ENCODE data around the gene DGKB.

The DGKB gene

GRCh38 chr7:14507617-14508016 lies 394.9 kb downstream of the DGKB start:
- peak; percentile 4 for DNase-seq (ENCODE audit: extremely low read depth, low read depth)
- no peak for TF ChIP-seq CTCF (IDR thresholded peaks at IDR 0.05; ENCODE audit: low read depth, low read length)

- DNase-seq (ENCODE audit: extremely low read depth, low read depth) = no peak
- no peak for TF ChIP-seq CTCF (IDR thresholded peaks at IDR 0.05; ENCODE audit: low read depth, low read length)
Measured at GRCh38 chr7:14505906-14506305, 396.6 kb downstream of the DGKB start.

- no peak for DNase-seq (ENCODE audit: extremely low read depth, low read depth)
- TF ChIP-seq CTCF (IDR thresholded peaks at IDR 0.05; ENCODE audit: low read depth, low read length) = no peak
Measured at GRCh38 chr7:14504134-14504533, 398.4 kb downstream of the DGKB start.

GRCh38 chr7:14503623-14504022 lies 398.9 kb downstream of the DGKB start:
- no peak for TF ChIP-seq CTCF (IDR thresholded peaks at IDR 0.05; ENCODE audit: low read depth, low read length)
- no peak for DNase-seq (ENCODE audit: extremely low read depth, low read depth)

- no peak for DNase-seq (ENCODE audit: extremely low read depth, low read depth)
- no peak for TF ChIP-seq CTCF (IDR thresholded peaks at IDR 0.05; ENCODE audit: low read depth, low read length)
Measured at GRCh38 chr7:14501436-14501835, 401.1 kb downstream of the DGKB start.

- no peak for TF ChIP-seq CTCF (IDR thresholded peaks at IDR 0.05; ENCODE audit: low read depth, low read length)
- no peak for DNase-seq (ENCODE audit: extremely low read depth, low read depth)
Measured at GRCh38 chr7:14497390-14497789, 405.2 kb downstream of the DGKB start.

GRCh38 chr7:14495633-14496032 lies 406.9 kb downstream of the DGKB start:
- DNase-seq (ENCODE audit: extremely low read depth, low read depth) = no peak
- TF ChIP-seq CTCF (IDR thresholded peaks at IDR 0.05; ENCODE audit: low read depth, low read length) = no peak
